Ovary (tissue), 3 donors: ENCODE results near the gene TMEM134.

Experiments
- CTCF ChIP-seq, 3 donors: fragments of 450-650 bp in 2 of 3; fragments of 200-600 bp in 1 of 3; IDR thresholded peaks; one replicate each; pipeline versions ENCODE4 v1.5.1 to v1.8.0; 2016 to 2022; ENCODE audit warnings: antibody characterized with exemption in 3 of 3, mild to moderate bottlenecking in 1 of 3
- EP300 ChIP-seq: sonication (generic); formaldehyde crosslinking; IDR thresholded peaks from one replicate; pipeline ENCODE4 v1.6.1; 2017; ENCODE audit warnings: antibody characterized with exemption
- POLR2A ChIP-seq: fragments of 450-650 bp; IDR thresholded peaks from one replicate; pipeline ENCODE4 v1.6.1; 2017; ENCODE audit warnings: antibody characterized with exemption, mild to moderate bottlenecking, moderate library complexity
- donor health status: DM: no; HTN: no; CAD: no.

GRCh38 chr11:67436459-67437081, 32.5 kb downstream of the TMEM134 start:
- no peak for TF ChIP-seq CTCF (IDR thresholded peaks at IDR 0.05)
- no peak for TF ChIP-seq POLR2A
- no peak for TF ChIP-seq EP300
